GM19240 (cell line): Measurements from ENCODE around the gene ZNF777.
"Not testable (repeated sequence)": the region's sequence is repeated elsewhere in the genome, so short reads cannot be mapped to it uniquely, and the experiment has no call there.

Experiments
- DNase-seq: peaks from one replicate; pipeline ENCODE4 v3.0.0; 2011; ENCODE audit warnings: low spot score; ENCODE audit not compliant: insufficient read length

The ZNF777 gene

DNA sequence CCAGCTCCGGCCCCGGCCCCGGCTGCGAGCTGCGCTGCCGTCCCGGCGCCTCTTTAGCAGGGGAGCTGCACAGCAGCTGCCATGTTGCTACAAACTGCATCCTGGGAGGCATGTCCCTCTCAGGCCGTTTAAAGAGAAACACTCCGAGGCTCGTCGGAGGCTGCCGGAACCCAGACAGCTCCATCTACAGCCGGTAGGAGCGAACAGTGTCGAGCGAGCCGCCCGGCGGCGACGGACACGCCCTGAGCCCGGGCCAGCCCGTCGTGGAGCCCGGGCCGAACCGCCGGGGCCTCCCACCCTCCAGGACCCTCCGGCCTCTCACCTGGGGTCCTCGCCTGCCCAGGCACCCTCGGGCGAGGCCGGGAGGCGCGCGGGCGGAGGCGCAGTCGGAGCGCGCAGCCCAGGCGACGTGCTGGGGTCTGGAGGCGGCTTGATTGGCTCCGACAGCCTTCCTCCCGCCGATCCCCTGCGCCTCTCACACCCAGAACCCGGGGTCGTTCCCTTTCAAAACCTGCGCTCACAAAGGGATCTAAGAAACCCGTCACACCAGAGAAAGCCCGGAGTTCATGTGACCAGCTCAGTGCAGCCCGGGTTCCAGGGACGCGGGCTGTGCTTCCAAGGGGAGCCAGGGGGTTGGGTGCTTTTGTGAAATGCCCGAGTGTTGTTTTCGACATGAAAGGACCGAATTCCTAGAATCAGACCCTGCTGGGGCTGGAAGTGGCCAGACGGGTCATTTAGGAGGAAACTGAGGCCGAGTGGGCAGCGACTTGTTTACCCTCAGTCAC lies at the start of gene ZNF777:
ZNF777 (minus strand) TSS at position 570 of the 785 bp plus-strand sequence. CDS start 5,040 bp downstream, outside the sequence.
- peak; percentile 92 for DNase-seq

DNA sequence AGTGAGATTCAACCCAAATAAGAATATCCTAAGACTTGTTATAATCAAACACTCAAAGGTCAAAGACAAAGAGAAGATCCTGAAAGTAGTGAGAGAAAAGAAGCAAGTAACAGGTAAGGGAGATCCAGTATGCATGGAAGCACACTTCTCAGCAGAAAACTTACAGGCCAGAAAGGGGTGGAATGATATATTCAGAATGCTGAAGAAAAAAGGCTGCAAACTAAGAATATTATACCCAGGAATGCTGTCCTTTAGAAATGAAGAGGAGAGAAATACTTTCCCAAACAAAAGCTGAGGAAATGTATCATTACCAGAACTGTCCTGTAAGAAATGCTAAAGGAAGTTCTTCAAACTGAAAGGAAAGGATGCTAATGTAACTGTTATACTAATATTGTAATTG lies 49.4 kb upstream of the ZNF777 start:
- DNase-seq: no peak

DNA sequence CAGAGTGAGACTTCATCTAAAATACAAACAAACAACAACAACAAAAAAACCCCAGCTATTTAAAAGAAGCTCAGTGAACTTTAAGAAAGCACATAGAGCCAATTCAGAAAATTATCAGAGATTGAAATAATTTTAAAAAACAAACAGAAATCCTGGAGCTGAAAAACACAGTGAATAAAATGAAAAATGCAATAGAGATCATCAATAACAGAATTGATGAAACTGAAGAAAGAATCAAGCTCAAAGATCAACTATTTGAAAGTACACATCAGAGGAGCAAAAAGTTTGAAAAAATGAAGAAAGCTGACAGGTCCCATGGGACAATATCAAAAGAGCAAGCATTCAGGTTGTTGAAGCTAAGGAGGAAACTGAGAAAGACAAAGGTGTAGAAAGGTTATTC lies 48.9 kb upstream of the ZNF777 start:
- DNase-seq: no peak

DNA sequence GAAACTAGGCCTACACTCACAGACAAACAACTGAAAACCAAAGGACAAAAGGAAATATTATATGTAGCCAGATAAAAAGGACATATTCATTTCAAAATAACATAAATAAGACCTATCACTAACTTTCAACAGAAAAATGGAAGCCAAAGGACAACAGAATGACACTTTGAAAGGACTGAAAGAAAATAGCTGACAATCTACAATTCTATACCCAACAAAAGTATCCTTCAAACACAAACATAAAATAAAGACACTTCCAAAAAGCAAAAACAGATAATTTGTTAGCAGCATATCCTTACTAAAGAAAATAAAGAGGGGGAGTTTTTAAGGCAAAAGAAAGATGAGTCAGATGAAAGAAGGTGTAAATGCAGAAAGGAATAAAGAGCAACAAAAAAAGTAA lies 44.7 kb upstream of the ZNF777 start:
- DNase-seq: no peak

DNA sequence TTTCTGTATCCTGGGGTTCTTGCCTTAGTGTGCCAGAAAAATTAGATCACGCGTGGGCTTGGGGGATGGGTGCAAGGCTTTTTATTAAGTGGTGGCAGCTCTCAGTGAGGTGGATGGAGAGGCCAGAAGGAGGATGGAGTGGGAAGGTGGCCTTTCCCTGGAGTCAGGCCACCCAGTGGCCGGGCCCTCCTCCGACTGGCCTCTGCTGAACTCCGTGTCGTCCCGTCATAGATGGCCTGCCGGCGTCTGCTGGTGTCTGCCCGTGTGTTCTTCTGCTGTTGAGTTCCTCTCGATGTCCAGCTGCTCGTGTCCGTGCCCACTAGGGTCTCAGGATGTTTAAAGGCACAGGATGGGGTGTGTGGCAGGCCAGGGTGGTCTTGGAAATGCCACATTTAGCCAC lies 40.8 kb upstream of the ZNF777 start:
- DNase-seq: no peak

DNA sequence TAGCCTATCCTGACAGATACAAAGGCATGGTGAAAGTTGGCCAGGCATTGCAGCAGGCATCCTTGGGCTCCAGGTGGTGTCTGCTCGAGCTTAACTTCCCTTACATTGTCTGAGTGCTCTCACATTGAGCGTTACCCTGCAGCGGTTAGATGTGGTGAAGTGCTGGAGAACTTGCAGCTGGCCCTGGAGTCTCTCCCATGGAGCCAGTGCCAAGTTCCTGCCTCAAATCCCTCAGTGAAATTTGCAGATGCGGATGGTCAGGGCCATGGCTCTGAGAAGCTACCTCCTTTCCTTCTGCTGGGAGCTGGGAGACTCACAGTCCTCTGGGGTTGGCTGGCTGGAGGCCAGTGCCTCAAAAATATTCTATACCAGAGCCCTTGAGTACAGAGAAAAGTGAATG lies 40.0 kb upstream of the ZNF777 start:
- no peak for DNase-seq

DNA sequence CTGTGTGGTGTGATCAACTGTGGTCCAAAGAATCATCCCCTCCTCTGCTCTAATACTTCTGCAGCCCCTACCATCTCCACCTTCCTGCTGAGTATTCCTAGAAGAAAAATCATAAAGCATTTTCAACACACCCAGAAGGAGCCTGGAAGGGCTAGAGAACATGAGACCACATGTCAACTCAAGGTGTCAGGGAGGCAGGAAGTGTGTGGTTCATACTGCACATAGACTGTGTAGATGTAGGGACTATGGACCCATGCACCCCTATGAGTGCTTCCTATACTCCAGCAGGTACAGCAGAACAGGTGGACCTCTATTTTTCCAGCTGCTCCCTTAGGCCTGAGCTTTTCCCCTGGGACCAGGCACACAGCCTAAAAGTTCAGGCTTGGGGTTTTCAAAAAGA lies 39.3 kb upstream of the ZNF777 start:
- no peak for DNase-seq

DNA sequence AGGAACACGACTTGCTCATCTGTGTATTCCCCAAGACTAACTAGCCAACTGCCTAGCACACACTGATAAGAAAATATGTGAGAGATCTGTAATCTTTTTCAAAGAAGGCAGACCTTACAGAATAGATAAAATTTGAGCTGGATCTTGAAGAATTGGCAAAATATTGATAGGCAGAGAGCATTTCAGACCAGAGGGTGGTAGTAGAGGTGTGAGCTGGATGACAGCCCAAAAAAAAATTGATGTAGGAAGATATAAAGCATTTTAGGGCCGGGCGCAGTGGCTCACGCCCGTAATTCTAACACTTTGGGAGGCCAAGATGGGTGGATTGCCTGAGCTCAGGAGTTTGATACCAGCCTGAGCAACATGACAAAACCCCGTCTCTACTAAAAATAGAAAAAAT lies 37.9 kb upstream of the ZNF777 start:
- DNase-seq: no peak

DNA sequence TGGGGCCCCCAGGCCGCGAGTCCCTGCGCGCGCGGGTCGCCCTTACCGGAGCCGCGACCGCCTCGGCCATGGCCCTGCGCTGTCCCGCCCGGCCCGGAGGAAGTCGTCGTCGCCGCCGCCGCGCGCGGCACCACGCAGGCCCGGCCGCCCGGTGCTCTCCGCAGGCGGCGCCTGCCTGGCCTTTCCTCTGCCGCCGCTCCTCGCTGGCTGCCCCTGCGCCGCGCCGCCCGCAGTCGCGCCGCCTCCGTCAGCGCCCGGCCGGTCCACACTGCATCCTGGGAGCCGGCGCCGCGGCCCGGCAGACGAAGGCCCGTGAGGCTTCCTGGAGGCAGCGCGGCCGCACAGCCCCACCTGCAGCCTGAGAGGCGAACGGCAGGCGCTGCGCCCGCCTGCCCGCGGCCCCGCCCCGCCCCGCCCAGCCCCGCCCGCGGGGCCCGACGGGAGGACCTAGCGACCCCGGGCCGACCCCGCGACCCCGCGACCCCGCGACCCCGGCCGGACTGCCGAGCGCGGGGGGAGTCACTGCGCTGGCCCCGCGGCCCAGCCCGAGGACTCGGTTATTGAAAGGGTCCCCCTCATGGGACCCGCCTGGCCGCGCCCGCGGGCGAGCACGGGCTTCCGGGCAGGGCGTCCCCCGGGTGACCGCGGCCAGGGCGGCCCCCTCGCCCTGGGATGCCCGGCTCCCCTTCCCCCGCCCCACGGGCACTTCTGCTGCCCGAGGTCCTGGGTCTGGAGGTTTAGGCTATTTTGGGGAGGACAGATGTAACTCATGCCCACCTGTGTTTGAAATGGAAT lies 36.8 kb upstream of the ZNF777 start, which contains the start of gene ZNF746:
ZNF746 (minus strand) TSS at position 343 of the 795 bp plus-strand sequence; CDS start at position 70, 273 bp downstream.
- DNase-seq: peak; percentile 84

DNA sequence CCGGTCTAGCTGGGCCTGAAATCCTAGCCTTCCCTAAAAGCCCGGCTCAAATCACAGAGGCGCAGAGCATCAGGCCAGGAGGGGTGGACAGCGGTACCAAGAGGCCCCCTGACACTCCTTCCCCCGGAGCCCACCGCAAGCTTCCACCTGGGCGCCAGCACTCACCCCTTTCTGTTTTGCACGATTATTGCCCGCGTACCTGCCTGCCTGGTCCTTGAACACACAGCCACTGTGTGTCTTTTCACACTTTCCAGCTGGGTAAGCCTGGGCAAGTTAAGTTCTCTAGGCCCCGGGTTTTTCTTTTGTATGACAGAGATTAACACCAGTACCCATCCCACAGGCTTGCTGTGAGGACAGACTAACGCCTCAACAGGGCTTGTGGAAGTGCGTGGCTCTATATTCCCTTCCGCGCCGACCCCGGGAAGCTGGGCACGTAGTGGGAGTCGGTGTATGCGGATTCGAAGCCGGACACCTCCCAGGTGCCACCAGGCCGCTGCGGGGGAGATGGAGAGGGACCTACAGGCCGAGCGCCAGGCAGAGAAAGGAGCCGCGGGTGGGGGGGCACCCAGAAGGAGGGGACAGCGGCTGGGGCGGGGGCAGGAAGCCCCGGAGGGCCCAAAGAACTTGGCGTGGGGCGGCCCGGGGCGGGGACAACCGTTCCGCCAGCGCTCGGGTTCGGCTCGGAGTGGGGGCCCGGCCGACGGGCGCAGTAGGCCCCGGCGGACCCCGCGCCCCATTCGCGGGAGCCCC lies 36.0 kb upstream of the ZNF777 start:
- DNase-seq: no peak

DNA sequence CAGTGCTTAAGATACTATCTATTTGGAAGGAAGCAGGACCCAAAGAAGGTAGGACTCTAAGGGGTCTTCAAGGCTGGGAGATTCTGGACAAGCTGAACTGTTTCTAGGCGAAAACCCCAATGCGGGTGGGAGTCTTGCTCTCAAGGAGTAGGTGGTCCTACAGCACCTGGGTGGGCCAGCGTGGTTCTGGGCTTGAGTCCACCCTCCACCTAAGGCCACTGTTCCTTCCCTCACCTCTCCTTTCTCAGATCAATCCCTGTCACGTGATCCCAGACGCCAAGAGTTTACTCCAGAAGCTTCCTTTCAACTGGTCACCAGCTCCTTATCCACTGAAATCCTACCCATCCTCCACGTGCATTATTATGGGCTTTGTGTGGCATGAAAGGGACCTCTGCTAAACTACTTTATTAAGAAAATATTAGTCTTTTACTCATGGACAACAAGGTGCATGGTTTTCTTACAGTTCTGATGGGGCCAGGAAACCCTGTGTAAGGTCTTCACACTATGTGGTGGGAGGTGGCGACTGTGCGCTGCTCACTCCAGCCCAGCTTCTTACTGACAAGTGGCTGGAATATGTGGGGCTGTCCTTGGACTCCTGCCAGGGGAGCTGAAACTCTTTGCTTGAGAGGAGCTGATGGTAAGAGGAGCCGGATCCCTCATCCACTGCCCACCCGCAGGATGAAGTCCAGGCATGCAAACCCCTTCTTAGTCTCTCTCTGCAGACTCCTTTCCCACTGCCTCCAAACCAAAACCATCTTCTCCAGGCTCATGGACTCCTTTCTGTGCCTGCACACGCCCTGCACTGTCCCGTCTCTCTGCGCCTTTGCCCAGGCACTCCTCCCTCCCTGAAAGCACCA lies 35.2 kb upstream of the ZNF777 start:
- no peak for DNase-seq

DNA sequence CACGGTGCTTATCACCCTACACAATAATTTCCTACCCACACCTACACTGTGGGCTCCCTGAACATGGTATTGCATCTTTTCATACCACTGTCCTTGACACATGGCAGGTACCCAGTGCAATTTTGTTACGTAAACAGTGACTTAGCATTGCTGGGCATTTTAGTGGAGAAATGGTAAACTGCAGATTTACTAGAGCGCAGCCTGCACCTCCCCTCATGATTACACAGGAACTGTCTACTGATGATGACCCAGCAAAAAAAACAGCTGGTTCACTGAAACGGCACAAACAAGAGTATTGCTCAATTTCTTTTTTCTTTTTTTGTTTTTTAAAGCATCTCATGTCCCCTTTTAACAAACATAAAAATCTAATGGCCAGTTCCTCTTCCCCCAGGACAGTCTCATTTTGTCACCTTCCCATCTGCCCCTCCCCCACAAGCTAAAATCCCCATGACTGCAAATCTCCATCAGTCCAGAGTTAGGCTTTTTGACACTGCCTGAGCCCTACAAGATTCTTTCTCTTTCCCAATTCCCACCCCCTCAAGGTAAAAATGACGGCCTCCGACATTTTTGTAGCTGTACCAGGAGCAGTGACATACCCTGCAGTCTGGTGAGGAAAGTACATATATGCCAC lies 34.0 kb upstream of the ZNF777 start:
- DNase-seq: no peak

DNA sequence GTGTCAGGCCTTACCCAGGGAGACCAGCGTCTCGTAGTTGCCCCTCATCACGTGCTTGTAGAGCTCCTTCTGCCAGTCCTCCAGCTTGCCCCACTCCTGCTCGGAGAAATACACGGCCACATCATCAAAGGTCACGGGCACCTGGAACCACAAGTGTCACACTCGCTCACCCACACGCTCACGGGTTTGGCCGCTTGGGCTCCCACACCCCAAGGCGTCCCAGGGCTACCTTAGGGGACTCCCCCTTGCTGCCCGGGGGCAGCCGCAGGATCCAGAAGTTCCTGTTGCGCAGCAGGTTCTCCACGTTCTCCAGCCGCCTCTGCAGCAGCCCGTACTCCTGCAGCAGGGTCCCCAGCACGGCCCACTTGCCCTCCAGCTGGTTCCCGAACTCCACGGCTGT lies 33.1 kb upstream of the ZNF777 start:
- not testable (repeated sequence) for DNase-seq

DNA sequence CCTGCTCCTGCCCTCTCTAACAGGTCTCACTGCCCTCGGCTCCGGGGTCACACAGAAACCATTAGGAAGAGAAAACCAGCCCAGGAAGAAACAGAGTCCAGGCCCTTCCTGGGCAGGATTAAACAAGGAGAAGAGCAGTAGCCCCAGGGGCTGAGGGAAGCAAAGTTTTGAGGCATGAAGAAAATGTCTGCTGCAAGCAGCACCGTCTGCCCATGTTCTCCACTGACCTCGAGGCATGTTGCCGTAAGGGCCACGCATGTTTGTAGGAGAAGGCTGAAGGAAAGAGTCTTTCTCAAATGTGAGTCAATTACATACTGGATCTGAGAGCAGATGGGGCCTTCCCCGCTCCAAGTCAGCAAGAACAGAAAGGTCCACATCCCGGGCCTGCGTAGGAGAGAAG lies 32.5 kb upstream of the ZNF777 start:
- DNase-seq: no peak

DNA sequence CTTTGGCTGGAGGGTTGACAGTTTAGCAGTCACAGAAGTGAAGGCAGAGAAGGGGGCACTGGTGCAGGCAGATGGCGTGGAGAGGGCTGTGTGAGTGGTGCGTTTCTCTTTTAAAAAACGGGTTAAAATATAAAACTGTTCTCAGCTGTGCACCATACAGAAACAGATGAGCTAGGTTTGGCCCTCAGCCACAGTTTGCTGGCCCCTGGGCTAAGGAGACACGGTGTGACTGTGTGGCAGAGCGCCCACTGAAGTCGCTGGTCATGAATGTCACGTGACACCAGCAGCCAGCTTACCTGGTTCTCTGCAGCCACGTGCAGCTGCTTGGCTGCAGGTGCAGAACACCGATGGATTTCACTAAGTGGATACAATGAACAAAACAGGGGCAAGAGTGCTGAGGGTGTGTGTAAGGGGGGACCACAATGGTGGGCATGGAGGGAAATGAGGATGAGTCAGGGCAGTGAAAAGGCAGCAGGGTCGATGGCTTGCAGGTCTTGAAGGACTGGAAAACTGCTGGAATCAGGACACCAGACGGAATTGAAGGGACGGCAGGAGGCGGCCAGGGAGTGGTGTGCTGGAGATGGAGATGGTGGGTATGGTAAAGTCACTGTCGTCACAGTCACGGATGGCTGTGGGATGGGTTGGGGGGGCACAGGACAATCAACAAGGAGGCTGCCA lies 29.4 kb upstream of the ZNF777 start:
- no peak for DNase-seq

DNA sequence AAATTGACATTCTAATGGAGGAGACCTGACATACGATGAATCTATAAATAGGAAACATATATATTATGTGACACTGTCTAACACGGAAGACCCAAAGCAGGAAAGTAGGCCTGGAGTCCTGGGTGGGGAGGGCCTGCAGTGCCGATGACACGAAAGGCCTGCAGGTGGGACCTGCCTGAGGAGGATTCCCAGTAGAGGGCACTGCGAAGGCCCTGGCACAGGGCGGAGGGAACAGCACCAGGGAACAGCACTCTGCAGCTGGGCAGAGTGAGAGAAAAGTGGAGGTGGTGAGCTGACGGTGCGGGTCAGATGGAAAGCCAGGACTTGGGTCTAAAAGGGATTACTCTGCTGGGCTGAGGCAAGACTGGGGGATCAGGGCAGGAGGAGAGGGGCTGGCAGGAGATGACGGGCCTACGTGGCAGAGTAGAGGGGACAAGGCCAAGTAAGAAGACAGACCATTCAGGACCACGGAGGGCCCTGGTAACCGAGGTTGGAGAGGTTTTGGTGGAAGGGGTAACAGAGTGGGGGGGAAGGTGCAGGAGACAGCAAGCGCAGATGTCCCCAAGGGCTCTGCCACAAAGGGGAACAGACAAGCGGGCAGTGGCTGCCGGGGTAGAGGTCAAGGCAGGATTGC lies 28.6 kb upstream of the ZNF777 start:
- no peak for DNase-seq

DNA sequence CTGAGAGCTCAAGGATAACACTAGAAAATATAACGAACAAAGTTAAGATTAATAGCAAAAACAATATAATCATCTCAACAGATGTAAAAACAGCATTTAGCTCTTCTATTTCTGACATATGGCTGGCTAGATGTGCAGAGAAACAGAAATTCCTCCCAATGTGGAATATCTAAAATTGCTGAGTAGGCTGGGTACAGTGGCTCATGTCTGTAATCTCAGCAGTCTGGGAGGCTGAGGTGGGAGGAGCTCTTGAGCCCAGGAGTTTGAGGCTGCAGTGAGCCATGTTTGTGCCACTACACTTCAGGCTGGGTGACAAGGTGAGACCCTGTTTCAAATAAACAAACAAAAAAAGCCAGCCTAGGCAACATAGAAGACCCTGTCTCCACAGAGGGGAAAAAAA lies 18.7 kb upstream of the ZNF777 start:
- DNase-seq: no peak

DNA sequence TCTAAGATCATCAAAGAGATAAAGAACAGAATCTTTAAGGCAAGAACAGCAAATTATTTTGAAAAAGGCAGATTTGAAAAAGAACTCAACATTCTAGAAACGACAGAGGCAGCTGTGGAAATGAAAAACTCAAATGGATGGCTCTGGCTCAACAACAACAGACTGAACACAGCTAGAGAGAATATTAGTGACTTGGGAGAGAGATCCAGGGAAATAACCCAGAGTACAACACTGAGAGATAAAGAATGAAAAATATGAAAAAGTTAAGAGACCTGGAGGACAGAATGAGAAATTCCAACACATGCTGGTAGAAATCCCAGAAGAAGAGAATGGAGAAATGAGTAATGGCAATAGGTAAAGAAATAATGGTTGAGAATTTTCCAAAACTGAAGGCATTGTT lies 17.9 kb upstream of the ZNF777 start:
- DNase-seq: no peak
